Stimulated activated naive B cell treated with anti-CD40 and anti-IgM and Interleukin-4, amounts not matched to agents 10 μg/mL and 1 μg/mL and 100 μg/mL, for 72 hours (primary cell): ENCODE results near the gene MORC1.

Experiments
- ATAC-seq, 2 donors: fragments of 150-1000 bp; cut with Tn5 transposase; replicated peaks; 2 replicates each; pipeline ENCODE4 v1.10.0; 2021; ENCODE audit warnings: moderate library complexity in 1 of 2
- DNase-seq: peaks from one replicate; pipeline ENCODE4 v3.0.0; 2021
- H3K27ac Mint-ChIP-seq: one replicate; pipeline ENCODE4 v1.8.0; 2022; ENCODE audit warnings: mild to moderate bottlenecking, mixed read lengths
- H3K27me3 Mint-ChIP-seq, 2 donors: one replicate each; pipeline ENCODE4 v1.8.0; 2022; ENCODE audit warnings: mixed read lengths in 2 of 2
- H3K36me3 Mint-ChIP-seq, 2 donors: one replicate each; pipeline ENCODE4 v1.8.0; 2022; ENCODE audit warnings: mixed read lengths in 2 of 2, mild to moderate bottlenecking in 1 of 2
- H3K4me1 Mint-ChIP-seq, 2 donors: one replicate each; pipeline ENCODE4 v1.8.0; 2022; ENCODE audit warnings: mixed read lengths in 2 of 2, mild to moderate bottlenecking in 1 of 2
- H3K4me3 Mint-ChIP-seq, 2 donors: one replicate each; pipeline ENCODE4 v1.8.0; 2022; ENCODE audit warnings: mild to moderate bottlenecking in 2 of 2, mixed read lengths in 2 of 2, moderate library complexity in 1 of 2
- H3K9me3 Mint-ChIP-seq, 2 donors: one replicate each; pipeline ENCODE4 v1.8.0; 2022; ENCODE audit warnings: mixed read lengths in 2 of 2, mild to moderate bottlenecking in 1 of 2

Gene MORC1

GRCh38 chr3:109127553-109127952, 9.6 kb upstream of the MORC1 start:
- H3K27me3 Mint-ChIP-seq = no peaks in the 10 kb centered on the region
- peaks cover 0 to 2% of the 10 kb centered on the region in 2 donors for H3K36me3 Mint-ChIP-seq
- H3K4me1 Mint-ChIP-seq = peaks cover 4 to 5% of the 10 kb centered on the region in 2 donors
- no peak overlapping the region for H3K4me3 Mint-ChIP-seq
- H3K9me3 Mint-ChIP-seq = peaks cover 2 to 3% of the 10 kb centered on the region in 2 donors
- DNase-seq = no peak
- no peak overlapping the region for H3K27ac Mint-ChIP-seq
- ATAC-seq = no peak

DNA sequence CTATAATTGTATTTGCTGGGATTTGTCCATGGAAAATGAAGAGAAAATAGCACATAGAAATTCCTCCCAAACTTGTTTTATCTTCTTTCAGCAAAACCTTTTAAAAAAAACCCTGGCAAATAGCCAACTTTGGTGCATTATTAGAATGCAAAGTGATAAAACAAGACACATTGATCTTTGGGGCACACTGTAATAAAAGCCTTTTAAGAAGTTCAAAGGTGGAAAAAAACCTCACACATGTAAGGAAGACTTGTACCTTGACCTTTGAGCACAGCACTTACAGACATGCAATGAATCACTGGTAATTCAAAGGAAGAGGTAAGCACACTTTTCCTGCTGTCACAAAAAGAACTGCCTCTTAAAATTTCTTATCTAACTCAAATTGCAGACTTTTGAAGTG, 8.0 kb upstream of the MORC1 start:
- H3K9me3 Mint-ChIP-seq = peaks cover 2 to 3% of the 10 kb centered on the region in 2 donors
- no peaks in the 10 kb centered on the region for H3K27me3 Mint-ChIP-seq
- H3K27ac Mint-ChIP-seq = no peak overlapping the region
- no peak overlapping the region for H3K4me3 Mint-ChIP-seq
- ATAC-seq = no peak
- H3K4me1 Mint-ChIP-seq = peaks cover 9 to 12% of the 10 kb centered on the region in 2 donors
- DNase-seq = no peak
- peaks cover 0 to 2% of the 10 kb centered on the region in 2 donors for H3K36me3 Mint-ChIP-seq

GRCh38 chr3:109122690-109123089, 4.8 kb upstream of the MORC1 start:
- ATAC-seq = peak; percentile 67 to 68
- peaks cover 0 to 2% of the 10 kb centered on the region in 2 donors for H3K36me3 Mint-ChIP-seq
- H3K27ac Mint-ChIP-seq = no peak overlapping the region

GRCh38 chr3:109118584-109118983, 650 bp upstream of the MORC1 start:
- H3K36me3 Mint-ChIP-seq = peaks cover 0 to 2% of the 10 kb centered on the region in 2 donors
- DNase-seq (no peak), ATAC-seq (no peak)
- no peak overlapping the region for H3K4me3 Mint-ChIP-seq
- peaks cover 9 to 12% of the 10 kb centered on the region in 2 donors for H3K4me1 Mint-ChIP-seq
- no peaks in the 10 kb centered on the region for H3K9me3 Mint-ChIP-seq
- H3K27ac Mint-ChIP-seq = no peak overlapping the region
- H3K27me3 Mint-ChIP-seq = no peaks in the 10 kb centered on the region

More at GRCh38 chr3:109122690-109123089, 4.8 kb upstream of the MORC1 start:
- Mint-ChIP-seq H3K4me3 (no peak overlapping the region), H3K9me3 (no peaks in the 10 kb centered on the region), H3K4me1 (peaks cover 9 to 12% of the 10 kb centered on the region in 2 donors), H3K27me3 (no peaks in the 10 kb centered on the region)
- no peak for DNase-seq

DNA sequence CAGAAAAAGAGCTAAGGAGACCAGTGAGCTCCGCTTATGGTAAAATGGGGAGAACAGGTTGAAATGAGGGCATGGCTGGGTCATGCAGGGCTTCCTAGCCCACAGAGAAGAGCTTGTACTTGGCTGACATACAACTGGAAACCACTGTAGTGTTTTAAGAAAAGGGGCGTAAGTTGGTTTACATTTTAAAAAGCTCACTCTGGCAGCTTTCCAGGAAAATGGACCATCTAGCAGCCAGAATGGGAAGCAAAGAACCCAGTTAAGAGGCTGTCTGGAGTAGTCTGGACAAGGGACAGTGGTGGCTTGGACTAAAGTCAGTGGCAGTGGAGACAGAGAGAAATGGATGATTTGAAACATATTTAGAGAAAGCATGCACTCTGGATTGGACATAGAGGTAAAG, 1.9 kb downstream of the MORC1 start:
- Mint-ChIP-seq H3K27me3 (no peaks in the 10 kb centered on the region), H3K4me3 (no peak overlapping the region), H3K27ac (no peak overlapping the region), H3K36me3 (no peaks in the 10 kb centered on the region), H3K9me3 (no peaks in the 10 kb centered on the region), H3K4me1 (no peaks in the 10 kb centered on the region)
- DNase-seq (no peak), ATAC-seq (no peak)

DNA sequence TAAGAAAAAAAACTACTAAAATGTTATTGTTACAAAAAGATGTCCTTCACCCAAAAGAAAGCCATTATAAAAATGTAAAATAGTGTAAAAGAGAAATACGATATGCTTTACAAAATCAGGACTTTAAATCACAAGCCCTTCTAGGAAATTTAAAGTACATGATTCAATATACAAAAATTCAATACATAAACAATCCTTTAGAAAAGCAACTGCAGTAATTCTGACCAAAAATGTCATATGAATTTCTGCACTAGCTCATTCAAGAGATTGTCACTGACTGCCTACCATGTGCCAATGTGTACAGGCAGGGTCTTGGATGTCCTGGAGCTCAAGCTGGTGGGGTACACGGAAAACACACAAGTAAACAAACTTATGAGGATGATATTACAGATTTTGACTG, 2.5 kb downstream of the MORC1 start:
- Mint-ChIP-seq H3K27me3 (no peaks in the 10 kb centered on the region), H3K27ac (no peak overlapping the region), H3K36me3 (no peaks in the 10 kb centered on the region), H3K4me3 (no peak overlapping the region), H3K9me3 (no peaks in the 10 kb centered on the region), H3K4me1 (no peaks in the 10 kb centered on the region)
- ATAC-seq (no peak), DNase-seq (no peak)

DNA sequence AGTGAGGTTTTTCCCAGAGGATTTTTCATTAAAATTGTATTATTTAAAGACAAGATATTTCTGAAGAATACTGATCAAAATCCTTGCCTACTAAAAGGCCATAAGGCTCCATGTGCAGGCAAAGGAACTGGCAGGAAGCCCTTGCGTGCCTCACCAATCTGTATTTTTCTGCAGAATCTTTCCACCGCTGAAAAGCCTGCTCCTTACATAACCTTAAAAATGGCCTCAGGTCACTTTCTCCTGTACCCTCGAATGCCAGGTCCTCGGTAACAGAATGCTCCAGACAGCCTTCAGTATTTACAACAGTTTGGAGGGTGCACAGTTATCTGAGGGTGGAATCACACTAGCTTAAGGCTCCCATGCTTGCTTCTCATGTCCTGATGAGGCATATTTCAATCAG, 3.2 kb downstream of the MORC1 start:
- ATAC-seq = no peak
- H3K27me3 Mint-ChIP-seq = no peaks in the 10 kb centered on the region
- H3K9me3 Mint-ChIP-seq = no peaks in the 10 kb centered on the region
- no peak overlapping the region for H3K27ac Mint-ChIP-seq
- H3K4me3 Mint-ChIP-seq = no peak overlapping the region
- H3K4me1 Mint-ChIP-seq = no peaks in the 10 kb centered on the region
- H3K36me3 Mint-ChIP-seq = no peaks in the 10 kb centered on the region
- DNase-seq = no peak

DNA sequence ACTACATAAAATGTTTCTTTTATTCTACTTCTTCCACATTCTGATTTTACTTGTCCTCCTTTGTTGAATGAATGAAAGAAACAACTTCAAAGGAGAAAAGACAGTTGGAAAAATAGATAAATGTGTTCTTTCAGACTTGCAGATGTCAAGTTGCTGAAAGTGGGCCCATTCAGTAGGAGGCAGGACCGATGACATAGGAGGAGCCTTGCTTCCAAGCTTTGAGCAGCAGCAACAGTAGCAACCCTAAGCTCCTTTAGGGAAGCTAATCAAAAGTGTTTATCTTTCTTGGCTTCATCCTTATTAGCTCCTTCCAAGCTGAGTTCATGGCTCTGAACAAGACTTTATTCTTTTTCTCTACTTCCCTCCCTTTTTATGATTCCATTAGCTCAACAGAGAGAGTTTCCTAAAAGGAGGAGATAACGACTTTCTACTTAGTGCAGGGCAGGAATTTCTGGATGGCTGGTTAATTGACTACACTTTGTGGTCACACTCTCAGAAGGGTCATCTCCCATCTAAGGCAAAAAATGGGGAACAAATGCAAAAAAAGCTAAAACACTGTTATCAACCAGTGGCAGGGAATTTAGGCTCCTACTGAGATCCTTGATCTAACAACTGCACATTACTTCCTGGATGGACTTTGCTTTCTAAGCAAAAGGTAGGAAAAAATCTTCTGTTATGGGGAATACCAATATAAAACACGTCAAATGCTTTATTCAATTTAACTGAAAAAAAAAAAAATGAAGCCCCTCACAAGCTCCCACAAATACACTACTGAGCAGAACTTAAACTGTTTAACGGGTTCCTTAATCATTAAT, 4.8 kb downstream of the MORC1 start:
- no peaks in the 10 kb centered on the region for H3K4me1 Mint-ChIP-seq
- H3K27me3 Mint-ChIP-seq = no peaks in the 10 kb centered on the region
- DNase-seq (no peak), ATAC-seq (no peak)
- no peaks in the 10 kb centered on the region for H3K9me3 Mint-ChIP-seq
- H3K27ac Mint-ChIP-seq = no peak overlapping the region
- no peak overlapping the region for H3K4me3 Mint-ChIP-seq
- H3K36me3 Mint-ChIP-seq = no peaks in the 10 kb centered on the region

DNA sequence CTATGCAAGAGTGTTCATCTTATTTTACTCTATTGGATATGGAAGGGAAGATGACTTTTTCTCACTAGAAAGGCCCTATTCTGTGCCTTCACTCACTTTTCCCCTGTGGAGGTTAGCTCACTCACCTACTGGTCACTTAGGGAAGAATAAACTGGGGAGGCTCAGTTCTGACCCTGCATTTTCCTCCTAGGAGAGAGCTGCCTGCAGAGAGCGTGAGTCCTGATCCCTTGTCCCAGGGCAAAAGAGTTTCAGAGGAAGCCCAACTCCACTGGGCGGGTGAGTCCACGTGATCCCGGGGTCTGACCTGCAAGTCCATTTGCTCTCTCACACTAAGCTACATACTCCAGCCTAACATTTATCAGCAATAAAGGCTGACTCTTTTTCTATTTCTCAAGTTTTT, 8.4 kb downstream of the MORC1 start:
- ATAC-seq (no peak), DNase-seq (no peak)
- H3K27me3 Mint-ChIP-seq = peaks cover 0 to 4% of the 10 kb centered on the region in 2 donors
- no peaks in the 10 kb centered on the region for H3K9me3 Mint-ChIP-seq
- H3K27ac Mint-ChIP-seq = no peak overlapping the region
- no peaks in the 10 kb centered on the region for H3K4me1 Mint-ChIP-seq
- no peak overlapping the region for H3K4me3 Mint-ChIP-seq
- no peaks in the 10 kb centered on the region for H3K36me3 Mint-ChIP-seq

- peaks cover 3 to 6% of the 10 kb centered on the region in 2 donors for H3K4me1 Mint-ChIP-seq
- H3K27me3 Mint-ChIP-seq = no peaks in the 10 kb centered on the region
- H3K27ac Mint-ChIP-seq = no peak overlapping the region
- no peaks in the 10 kb centered on the region for H3K36me3 Mint-ChIP-seq
- no peak overlapping the region for H3K4me3 Mint-ChIP-seq
- DNase-seq = no peak
- ATAC-seq = peak; percentile 45 to 61
- no peaks in the 10 kb centered on the region for H3K9me3 Mint-ChIP-seq
Measured at GRCh38 chr3:109098079-109098644, 19.8 kb downstream of the MORC1 start.

DNA sequence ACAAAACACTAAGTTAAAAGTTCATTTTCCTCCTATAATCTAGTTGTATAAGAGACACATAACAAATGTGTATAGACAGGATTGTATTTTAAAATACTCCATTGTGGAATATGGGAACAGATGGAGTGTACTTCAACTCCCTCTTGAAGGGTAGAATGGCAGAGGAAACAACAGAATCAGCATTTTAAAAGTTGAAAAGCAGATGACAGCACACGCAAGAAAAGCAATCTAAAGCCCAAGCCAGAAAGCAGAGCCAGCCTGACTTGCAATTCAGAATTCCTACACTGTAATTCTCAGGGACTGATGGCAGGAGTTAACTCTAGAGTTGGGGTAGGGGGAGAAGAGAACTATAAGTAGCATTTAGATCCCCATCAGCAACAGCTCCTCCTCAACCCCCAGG, 22.8 kb downstream of the MORC1 start:
- no peak overlapping the region for H3K27ac Mint-ChIP-seq
- H3K4me1 Mint-ChIP-seq = peaks cover 3 to 6% of the 10 kb centered on the region in 2 donors
- no peak for ATAC-seq
- no peaks in the 10 kb centered on the region for H3K36me3 Mint-ChIP-seq
- no peaks in the 10 kb centered on the region for H3K9me3 Mint-ChIP-seq
- H3K27me3 Mint-ChIP-seq = no peaks in the 10 kb centered on the region
- H3K4me3 Mint-ChIP-seq = no peak overlapping the region
- no peak for DNase-seq

- H3K36me3 Mint-ChIP-seq = no peaks in the 10 kb centered on the region
- no peaks in the 10 kb centered on the region for H3K9me3 Mint-ChIP-seq
- H3K4me1 Mint-ChIP-seq = peaks cover 3 to 6% of the 10 kb centered on the region in 2 donors
- DNase-seq (no peak), ATAC-seq (no peak)
- H3K27me3 Mint-ChIP-seq = no peaks in the 10 kb centered on the region
- no peak overlapping the region for H3K27ac Mint-ChIP-seq
- H3K4me3 Mint-ChIP-seq = no peak overlapping the region
Measured at GRCh38 chr3:109093561-109093960, 24.4 kb downstream of the MORC1 start.

DNA sequence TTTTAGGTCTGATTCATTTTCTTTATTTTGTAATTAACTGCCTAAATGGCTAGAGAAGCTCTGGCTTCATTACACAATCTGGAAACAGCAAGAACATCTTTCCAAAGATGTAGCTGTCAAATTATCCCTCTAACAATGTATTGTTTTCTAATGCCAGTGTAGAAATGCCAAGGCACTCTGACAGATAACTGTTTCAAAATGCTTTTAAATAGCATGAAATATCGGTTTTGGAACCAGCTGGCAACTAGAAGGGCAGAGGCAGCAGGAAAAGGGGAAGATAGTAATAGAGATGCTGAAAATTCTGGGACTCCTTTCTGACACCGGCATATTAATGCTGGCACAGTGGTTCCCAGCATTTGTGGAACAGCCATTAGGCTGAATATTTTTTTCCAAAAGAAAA, 26.1 kb downstream of the MORC1 start:
- H3K27ac Mint-ChIP-seq = no peak overlapping the region
- no peaks in the 10 kb centered on the region for H3K4me1 Mint-ChIP-seq
- no peaks in the 10 kb centered on the region for H3K36me3 Mint-ChIP-seq
- no peak for DNase-seq
- no peaks in the 10 kb centered on the region for H3K9me3 Mint-ChIP-seq
- ATAC-seq = no peak
- H3K27me3 Mint-ChIP-seq = no peaks in the 10 kb centered on the region
- H3K4me3 Mint-ChIP-seq = no peak overlapping the region

- Mint-ChIP-seq H3K27ac (no peak overlapping the region), H3K4me1 (no peaks in the 10 kb centered on the region), H3K27me3 (peaks cover 8 to 9% of the 10 kb centered on the region in 2 donors), H3K9me3 (no peaks in the 10 kb centered on the region), H3K36me3 (no peaks in the 10 kb centered on the region), H3K4me3 (no peak overlapping the region)
- peak in 1 of 2 donors; percentile 47 for ATAC-seq
- no peak for DNase-seq
Measured at GRCh38 chr3:109089265-109089664, 28.7 kb downstream of the MORC1 start.
